GM18868 (cell line): ENCODE data around the gene SATB2.

Experiments used
- ATAC-seq: cut with Tn5 transposase; IDR thresholded peaks from one replicate; pipeline ENCODE4 v1.9.1; 2021; ENCODE audit warnings: mild to moderate bottlenecking, moderate library complexity; ENCODE audit not compliant: unreplicated experiment

Gene SATB2

DNA sequence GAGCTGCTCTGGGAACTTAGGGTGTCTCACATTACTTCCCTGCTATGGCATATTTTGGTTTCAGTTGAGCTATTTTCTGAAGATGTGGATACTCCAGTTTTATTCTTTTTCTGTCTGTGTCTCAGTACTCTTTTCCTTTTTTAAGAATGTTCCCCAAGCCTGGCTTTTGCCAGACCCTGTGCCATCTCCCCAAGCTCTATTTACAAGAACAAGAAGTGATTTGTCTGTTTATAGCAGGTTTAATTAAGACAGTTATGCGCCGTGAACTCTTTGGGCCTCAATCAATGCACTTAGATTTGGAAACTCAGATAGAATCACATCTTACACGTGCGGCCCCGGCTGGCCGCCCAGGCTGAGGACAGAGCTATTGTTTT lies 8.9 kb upstream of the SATB2 start:
- ATAC-seq = no peak

DNA sequence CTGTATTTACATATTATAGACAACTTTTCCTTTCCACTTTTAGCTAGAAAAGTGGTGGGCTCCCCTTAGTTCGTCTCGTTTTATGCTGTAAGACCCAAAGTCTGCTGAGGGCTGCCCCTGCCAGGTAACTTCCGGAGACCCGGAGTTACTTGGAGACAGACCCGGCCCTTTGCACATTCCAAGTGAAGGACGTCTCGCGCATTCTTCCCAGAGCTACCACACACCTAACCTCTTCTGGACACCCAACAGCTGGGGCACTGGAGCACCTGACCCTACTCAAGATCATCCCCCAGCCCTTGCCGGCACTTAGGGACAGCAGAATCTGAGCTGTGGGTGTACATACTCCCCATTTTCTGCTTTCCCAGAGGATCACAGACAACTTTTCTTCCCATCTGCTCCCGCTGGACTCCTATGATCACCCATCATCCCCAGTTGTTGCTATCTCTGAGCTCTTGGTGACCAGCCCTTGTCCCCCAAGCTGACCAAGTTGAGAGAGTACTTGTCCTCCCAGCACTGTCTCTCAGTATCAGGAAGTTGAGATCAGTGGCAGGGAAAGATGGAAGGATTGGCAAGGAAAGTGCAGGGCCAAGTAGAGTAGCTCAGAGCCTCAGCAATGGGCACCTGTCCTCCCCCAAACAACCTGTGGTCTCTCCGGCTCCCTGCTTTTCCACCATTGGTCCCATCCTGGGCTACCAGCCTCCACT lies 8.4 kb upstream of the SATB2 start:
- ATAC-seq = no peak

GRCh38 chr2:199465390-199465789 lies 7.7 kb upstream of the SATB2 start:
- ATAC-seq = no peak

DNA sequence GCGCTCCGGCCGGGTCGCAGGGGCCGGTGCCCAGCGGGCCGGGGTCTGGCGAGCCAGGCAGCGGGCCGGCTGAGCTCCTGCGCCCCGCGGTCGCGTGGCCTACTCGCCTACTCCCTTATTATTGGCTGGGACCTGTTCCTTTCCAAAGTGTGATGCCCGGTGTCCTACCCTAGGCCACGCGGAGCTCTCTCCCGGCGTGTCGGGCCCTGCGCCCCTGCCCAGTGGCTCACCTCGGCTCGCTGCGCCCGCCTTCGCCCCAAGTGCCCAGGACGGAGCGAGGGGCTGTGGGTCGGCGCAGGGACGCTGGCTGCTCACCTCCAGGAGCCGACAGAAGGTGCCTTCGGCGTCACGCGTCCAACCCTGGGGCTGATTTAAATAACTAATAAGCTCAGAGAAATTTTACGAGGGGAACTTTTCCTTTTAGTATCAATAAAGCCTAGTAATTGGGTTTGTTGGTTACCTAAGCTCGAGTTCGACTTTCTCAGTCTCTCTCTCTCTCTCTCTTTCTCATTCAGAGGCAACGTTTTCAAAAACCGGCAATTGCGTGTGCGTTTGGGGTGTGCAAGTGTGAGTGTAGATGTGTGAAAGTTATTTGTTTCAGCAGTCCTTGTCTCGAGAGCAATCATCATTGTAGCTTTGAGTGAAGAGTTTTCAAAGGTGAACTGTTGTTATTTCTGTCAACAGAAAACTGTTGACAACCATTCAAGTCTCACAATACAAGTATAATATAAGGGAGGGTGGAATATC lies 7.0 kb upstream of the SATB2 start:
- no peak for ATAC-seq

DNA sequence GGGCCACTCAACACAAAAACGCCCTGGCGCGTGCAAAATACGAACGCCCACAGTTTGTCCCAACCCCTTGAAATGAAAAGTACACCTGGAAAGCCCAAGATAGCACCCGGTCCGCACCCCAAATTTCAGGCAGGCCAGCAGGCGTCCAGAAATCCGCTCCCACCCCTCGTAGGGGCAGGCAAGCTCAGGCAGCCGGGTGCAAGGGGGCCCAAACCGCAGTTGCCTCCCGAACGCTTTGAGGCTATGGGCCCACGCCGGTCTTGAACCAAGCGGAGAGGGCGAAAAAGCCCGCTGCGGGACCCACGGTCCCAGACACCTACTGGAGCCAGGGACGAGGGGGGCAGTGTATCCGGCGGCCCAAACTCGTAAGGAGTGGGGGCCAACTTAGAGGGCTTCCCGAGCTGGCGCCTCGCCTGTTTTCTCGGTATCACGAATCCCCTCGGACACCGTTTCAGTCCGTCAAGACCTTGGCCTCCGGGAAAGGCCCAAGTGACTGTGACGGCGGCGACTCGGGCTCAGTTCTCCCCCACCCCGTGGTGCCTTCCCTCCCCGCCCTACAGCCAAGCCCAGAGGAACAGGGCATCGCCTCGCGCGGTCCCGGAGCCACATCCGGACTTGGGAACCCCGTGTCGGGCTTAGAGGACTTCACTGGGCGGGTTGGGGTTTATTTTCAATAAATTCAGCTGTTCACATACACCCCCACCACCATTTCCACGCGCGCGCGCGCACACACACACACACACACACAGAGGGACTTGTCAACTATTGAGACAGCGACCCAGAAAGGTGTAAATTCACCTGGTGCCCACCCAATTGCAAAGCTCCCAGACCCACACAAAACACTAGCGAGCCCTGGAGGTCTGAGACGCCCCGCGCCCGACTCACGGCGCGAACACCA lies 6.2 kb upstream of the SATB2 start:
- ATAC-seq = no peak

DNA sequence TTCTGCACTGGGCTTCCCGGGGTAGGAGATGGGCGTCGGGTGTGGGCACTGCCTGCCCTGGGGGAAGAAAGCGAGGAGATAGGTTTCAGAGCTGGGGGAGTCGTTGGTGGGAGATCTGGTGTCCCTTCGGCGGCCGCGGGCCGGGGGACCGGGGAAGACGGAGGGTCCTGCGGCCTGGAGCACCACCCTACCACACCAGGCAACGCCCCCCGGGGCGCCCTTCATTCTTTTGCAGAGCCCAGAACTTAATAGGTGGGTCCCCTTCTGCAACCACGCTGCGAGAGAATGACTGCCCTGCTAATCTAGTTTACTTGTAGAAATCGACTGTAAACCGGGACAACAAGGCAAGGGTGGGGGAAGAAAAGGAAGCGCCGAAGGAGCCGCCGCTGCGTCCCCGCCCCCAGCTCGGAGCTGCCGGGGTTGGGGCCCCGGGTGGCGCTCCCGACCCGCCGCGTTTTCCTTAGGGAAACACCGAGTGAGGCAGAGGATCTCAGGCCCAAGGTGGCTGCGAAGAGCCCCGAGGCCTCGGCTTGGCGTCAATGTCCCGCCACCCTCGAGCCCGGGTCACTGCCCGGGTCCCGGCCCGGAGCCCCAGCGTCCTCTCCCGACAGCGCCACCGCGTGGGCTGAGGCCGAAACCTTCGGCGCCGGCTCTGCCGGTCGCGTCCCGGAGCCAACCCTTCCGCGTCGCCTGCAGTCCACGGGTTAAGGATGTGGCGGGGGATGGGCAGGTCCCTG lies 5.4 kb upstream of the SATB2 start:
- ATAC-seq = peak; percentile 32

DNA sequence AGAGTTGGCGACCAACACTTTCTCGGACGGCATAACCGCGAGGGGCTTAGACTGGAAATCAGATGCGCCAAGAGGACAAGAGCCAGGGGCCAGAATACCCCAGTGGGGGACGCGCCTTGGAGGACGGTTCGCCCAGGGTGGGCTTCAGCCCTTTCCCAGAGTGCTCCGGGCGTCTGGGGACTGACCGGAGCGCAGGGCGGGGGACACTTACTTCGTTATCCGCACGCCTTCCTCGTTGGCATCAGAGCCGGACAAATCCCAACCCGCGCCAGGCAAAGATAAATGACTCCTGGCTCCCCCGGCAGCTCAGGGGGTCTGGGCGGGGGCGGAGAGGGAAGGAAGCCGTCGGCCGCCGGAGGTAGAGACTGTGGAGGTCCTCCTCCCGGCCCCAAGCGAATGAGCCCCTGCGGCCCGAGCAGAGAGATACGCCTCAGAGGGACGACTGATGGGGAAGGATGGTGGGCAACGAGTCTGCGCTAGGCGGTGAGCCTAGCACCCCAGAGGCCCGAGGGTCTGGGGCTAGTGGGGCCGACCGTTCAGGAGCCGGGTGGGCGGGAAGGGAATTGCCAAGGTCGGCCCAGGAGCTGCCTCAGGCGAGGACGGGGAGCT lies 4.7 kb upstream of the SATB2 start:
- no peak for ATAC-seq

DNA sequence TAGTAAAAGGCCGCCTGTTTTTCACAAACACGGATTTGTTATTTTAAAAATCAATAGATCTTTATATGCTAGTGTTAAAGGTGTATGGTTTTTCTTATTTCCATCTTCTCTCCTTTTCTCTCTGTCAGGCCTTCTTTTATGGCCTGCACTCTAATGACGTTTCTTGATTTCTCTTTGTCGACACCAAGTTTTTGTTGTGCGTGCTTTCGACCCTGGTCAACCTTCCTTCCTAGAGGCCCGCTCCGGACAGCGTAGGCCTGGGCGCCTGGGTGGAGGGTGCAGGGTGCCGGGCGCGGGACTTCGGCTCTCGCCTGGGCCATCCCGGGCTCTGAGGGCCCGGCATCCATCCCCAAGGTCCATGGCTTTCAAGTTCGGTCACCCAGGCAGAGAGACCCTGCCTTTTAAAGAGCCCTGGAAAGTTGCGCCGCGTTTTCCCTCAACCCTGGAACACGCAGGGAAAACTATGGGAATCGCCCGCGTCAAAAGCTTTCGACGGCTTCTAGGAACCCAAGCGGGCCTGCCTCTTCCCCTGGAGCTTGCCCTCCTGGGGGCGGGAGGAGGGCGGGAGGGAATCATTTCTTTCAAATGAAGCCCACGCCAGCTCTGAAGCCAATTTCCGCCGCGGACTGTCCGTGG lies 4.1 kb upstream of the SATB2 start:
- no peak for ATAC-seq

DNA sequence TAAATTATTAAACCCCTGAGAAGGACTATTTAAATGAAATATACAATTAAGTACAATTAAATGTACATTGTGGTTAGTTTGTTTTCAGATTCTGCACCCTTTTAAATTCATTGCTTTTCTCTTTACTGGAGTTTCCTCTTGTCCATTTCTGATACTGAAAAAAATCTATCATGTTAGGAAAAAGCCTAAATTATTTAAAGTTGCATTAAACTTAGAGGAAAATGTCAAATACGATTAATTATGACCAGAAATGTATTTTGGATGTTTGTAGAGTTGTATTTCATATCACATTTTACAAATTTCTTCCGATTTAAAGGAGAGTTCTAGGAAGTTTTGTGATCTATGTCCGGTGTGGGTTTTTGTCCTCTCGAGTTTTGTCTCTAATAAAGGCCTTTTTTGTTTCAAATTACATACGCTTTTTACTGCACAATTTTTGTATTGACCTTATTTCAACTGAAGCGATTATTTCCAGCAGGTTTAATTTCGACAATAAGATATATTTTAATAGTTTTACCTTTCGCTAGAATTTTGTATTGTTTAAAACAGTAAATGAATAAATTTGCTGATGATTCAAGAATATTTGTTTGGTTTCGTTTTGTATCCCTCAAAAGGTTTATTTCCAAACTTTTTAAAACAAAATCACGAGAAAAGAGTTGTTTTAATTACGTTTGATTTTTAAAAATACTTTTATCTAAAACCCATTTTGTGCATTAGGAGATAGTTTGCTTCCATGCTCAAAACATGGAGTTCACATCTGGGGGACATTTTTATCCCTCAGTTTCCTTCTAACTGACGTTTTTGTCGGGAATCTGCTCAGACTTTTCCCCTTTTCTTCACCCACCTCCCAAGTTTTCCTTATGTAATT lies 3.3 kb upstream of the SATB2 start:
- ATAC-seq = no peak

DNA sequence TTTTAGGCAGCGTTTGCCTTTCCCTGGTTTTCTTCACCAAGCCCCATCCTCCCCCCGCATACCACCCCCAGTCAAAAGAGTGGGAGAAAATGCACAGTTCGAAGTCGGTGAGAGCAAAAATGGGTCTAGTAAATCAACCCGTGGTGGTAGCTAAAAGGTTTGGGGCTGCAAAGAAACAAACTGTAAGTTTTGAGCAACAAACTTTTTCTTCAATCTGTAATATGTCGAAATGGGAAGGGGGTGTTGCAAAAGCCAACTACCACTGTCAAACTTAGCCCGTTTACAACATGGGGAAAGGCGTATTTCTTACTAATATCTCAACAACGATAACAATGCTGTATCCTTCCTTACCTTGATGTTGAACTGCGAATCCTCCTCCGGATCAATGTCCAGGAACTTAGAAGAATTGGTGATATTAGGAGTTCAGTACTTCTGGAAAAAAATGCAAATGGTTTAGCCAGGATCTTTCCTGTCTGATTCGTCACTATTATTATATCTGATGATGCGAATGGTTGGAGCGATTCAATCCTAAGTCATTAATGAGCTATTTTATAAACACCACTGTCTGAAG lies 2.4 kb upstream of the SATB2 start:
- no peak for ATAC-seq

DNA sequence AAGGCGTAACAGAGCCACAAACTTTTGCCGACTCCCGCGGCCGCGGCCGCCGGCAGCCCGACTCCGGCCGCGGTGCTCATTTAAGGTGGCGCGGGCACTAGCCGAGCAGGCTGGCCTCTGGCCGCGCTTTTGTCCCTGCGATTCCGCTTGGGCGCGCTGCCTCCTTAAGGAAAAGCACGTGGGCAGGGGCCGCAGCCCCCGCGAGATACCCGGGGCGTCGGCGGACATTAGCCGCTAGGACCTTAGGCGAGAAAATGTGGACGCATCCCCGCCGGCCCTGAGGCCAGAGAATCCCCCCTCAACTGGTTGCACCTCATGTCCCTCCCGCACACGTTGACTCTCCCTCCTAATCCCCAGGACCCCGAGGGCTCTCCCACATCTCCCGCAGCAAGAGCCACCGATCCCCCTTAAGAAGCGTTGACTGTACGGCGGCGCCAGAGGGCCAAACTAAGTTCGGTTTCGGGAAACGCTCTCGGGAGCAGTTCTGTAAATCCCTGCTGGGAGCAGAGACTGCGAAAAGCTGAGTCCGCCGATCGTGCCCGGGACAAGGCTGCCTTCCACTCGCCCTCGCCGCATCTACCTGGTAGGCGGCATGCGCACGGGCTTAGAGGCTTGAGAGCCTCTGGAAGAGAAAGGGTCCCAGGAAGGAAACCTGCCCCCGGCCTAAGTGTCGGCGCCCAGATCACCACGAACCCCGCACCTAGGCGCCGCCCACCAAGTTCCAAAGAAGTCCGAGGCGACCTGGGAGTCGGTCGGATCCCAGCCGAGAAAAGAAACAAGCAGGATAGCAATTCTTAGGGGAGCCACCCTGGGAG lies 1.8 kb upstream of the SATB2 start:
- peak; percentile 37 for ATAC-seq

DNA sequence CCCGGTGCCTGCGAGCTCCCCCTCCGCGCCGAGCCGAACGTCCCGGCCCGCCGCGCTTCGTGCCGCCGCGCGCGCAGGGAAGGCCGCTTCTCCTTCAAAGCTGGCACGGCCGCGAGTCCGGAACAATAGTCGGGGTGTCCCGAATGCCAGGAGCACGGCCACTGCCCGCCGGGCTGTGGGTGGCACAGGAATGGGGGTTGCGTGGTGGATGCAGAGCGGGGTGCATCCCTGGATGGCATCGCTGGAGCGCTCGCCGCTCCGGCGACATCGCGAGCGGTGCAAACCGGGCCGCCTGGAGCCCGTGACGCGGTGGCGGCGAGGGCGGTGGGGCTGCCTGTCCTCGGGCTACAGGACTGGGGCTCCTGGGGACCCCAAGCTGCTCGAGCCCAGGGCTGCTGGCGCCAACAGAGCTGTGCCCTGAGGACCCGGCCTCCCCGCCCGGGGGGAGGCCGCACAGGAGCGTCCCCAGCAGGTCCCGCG lies 1.1 kb upstream of the SATB2 start:
- peak; percentile 35 for ATAC-seq

DNA sequence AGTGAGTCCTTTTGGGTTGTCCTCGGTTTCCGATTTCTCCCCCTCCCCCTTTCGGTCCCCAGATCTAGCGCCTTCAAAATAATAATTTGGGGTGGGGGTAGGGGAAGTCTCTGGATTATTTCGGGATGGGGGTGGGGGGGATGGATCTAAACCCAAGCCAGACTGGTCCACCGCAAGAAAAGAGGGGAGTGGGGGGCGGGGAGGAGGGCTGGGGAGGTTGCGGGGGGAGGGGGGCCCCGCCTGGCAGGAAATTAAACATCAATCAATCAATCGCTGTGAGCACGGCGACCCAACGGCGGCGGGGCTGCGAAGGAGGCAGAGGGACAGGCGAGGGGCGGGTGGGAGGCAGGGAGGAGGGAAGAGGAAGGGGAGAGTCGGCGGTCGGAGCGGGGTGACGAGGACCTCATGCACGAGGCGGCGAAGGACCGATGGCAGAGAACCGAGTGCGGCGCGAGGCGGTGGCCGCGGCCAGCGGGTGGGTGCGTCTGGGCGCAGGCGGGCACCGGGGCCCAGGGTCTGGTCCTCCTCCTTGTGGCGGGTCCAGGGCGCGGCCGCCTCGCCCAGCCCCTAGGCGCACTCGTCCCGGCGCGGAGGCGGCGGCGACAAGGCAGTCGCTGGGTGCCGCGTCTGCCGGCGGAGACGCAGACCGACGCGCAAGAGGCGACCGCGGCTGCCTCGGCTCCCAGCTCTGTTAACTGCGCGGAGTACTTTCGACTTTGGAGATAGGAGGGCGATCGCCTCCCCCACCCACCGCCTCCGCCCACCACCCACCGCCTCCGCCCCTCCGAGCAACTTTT lies 468 bp upstream of the SATB2 start:
- ATAC-seq = peak; percentile 24

- no peak for ATAC-seq
Measured at GRCh38 chr2:199456383-199457146, 1.2 kb downstream of the SATB2 start.

GRCh38 chr2:199455545-199456382 lies 2.0 kb downstream of the SATB2 start:
- no peak for ATAC-seq
